Activated CD4-positive, alpha-beta T cell treated with anti-CD3 and anti-CD28 coated beads for 48 hours (primary cell): Measurements from ENCODE around the gene NBPF10.
"Not testable (repeated sequence)": the region's sequence is repeated elsewhere in the genome, so short reads cannot be mapped to it uniquely, and the experiment has no call there.

ENCODE experiments used
- DNase-seq: peaks from one replicate; pipeline ENCODE4 v3.0.0-alpha.2; 2020

Gene NBPF10, protein sequence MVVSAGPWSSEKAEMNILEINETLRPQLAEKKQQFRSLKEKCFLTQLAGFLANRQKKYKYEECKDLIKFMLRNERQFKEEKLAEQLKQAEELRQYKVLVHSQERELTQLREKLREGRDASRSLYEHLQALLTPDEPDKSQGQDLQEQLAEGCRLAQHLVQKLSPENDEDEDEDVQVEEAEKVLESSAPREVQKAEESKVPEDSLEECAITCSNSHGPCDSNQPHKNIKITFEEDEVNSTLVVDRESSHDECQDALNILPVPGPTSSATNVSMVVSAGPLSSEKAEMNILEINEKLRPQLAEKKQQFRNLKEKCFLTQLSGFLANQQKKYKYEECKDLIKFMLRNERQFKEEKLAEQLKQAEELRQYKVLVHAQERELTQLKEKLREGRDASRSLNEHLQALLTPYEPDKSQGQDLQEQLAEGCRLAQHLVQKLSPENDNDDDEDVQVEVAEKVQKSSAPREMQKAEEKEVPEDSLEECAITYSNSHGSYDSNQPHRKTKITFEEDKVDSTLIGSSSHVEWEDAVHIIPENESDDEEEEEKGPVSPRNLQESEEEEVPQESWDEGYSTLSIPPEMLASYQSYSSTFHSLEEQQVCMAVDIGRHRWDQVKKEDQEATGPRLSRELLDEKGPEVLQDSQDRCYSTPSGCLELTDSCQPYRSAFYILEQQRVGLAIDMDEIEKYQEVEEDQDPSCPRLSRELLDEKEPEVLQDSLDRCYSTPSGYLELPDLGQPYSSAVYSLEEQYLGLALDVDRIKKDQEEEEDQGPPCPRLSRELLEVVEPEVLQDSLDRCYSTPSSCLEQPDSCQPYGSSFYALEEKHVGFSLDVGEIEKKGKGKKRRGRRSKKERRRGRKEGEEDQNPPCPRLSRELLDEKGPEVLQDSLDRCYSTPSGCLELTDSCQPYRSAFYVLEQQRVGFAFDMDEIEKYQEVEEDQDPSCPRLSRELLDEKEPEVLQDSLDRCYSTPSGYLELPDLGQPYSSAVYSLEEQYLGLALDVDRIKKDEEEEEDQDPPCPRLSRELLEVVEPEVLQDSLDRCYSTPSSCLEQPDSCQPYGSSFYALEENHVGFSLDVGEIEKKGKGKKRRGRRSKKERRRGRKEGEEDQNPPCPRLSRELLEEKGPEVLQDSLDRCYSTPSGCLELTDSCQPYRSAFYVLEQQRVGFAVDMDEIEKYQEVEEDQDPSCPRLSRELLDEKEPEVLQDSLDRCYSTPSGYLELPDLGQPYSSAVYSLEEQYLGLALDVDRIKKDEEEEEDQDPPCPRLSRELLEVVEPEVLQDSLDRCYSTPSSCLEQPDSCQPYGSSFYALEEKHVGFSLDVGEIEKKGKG (N-terminal part only)

DNA sequence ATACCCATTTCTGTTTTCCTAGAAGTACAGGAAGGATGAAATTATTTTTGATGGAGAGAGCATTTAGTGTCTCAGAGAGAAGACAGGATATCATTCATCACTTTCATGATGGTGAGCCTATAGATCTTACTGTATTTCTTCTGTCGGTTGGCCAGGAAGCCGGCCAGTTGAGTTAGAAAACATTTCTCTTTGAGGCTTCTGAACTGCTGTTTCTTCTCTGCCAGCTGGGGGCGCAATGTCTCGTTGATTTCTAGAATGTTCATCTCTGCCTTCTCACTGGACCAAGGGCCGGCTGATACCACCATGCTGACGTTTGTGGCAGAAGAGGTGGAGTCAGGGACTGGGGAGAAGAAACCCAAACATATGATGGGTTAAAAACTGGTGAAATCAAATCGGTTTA, at the start of gene NBPF10:
NBPF10 (minus strand) TSS at position 340 of the 400 bp plus-strand sequence; CDS start at position 305, 35 bp downstream.
- DNase-seq = not testable (repeated sequence)

DNA sequence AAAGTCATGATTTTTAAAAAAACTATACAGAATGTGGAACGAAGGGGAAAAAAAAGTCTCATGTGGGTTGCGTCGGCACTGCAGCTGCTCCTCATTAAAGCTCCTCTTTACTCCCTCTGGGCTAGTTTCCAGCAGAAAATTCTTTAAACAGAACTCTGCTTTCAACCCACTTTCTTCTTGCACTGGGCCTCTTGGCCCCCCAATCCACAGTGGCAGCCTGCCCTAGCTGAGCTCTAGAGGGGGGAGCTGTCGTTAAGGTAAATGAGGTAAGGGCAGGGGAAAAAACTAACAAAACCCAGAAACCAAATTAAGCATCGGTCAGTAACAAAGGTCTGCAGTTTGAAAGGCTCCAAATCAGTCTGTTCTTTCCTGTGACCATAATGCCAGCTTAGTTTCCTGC, 29.9 kb upstream of the NBPF10 start:
- DNase-seq = not testable (repeated sequence)

DNA sequence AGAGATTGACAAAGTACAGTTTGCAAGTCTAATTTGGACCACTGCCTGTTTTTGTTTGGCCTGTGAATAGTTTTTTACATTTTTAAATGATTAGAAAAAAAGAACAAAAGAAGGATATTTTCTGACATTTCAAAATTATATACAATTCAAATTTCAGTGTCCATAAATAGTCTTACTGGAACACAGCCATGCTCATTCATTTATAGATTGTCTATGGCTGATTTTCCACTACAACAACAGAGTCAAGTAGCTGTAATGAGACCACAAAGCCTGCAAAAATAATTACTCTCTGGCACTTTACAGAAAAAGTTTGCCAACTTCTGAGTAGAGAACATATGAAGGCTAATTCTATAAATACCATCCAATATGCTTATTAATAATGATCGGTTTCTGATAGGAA, 23.1 kb upstream of the NBPF10 start:
- DNase-seq = not testable (repeated sequence)

DNA sequence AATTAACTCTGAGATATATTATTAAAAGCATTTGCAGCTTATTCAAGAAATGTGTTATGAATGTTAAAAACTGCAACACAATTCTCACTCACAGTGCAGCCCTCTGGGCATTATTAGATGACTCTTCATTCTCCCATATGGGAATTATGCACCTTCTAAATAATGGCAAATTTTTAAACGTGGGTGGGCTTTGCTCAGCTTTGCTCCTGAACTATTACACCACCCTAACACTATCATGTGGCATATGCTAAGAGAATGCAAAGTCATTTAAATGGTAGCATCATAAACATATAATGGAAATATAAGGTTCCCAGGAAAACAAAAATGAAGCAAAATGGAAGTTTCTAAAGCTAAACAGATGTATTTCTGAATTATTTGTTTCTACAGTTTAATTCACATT, 22.7 kb upstream of the NBPF10 start:
- not testable (repeated sequence) for DNase-seq
